Skeletal muscle tissue (tissue), 4 donors: Measurements from ENCODE around the gene TIMM44. TPM values are rescaled to one million over a fixed set of nuclear protein-coding genes. Genes with fewer than 3 reads are reported as not detected.
A peak's percentile ranks its signal among the peaks of the same experiment; 100 is the strongest.

Experiments used
- H3K27ac ChIP-seq: one replicate; pipeline ENCODE4 v1.7.0; 2013; ENCODE audit warnings: mild to moderate bottlenecking, low read depth, low read length, inconsistent platforms
- H3K27me3 ChIP-seq, 3 donors: one replicate each; pipeline ENCODE4 v1.7.0; 2013; ENCODE audit warnings: low read length in 3 of 3; ENCODE audit not compliant: control insufficient read depth in 3 of 3, insufficient read depth in 3 of 3
- H3K36me3 ChIP-seq, 3 donors: one replicate each; pipeline ENCODE4 v1.7.0; 2013; ENCODE audit warnings: low read length in 3 of 3; ENCODE audit not compliant: control insufficient read depth in 3 of 3, insufficient read depth in 3 of 3
- H3K4me1 ChIP-seq, 3 donors: one replicate each; pipeline ENCODE4 v1.7.0; 2013; ENCODE audit warnings: low read length in 3 of 3, mild to moderate bottlenecking in 3 of 3; ENCODE audit not compliant: control insufficient read depth in 3 of 3, insufficient read depth in 3 of 3
- H3K4me3 ChIP-seq, 3 donors: one replicate each; pipeline ENCODE4 v1.7.0; 2013; ENCODE audit warnings: low read length in 3 of 3
- H3K9ac ChIP-seq, 3 donors: one replicate each; pipeline ENCODE4 v1.7.0; 2013; ENCODE audit warnings: low read length in 3 of 3, mild to moderate bottlenecking in 3 of 3, moderate library complexity in 2 of 3, low read depth in 1 of 3
- H3K9me3 ChIP-seq, 3 donors: one replicate each; pipeline ENCODE4 v1.7.0; 2013; ENCODE audit warnings: low read length in 3 of 3; ENCODE audit not compliant: control insufficient read depth in 3 of 3
- total RNA-seq: library from RNA; depleted of rRNA; stranded (reverse); fragments of >200 nt; gene quantifications from one replicate; pipeline ENCODE4 v1.2.3, GENCODE V29; 2014
- donor health status: Osteomylitis.

Gene TIMM44
- total RNA-seq, 1 donor from 2014 or later, result 36.0 TPM

DNA sequence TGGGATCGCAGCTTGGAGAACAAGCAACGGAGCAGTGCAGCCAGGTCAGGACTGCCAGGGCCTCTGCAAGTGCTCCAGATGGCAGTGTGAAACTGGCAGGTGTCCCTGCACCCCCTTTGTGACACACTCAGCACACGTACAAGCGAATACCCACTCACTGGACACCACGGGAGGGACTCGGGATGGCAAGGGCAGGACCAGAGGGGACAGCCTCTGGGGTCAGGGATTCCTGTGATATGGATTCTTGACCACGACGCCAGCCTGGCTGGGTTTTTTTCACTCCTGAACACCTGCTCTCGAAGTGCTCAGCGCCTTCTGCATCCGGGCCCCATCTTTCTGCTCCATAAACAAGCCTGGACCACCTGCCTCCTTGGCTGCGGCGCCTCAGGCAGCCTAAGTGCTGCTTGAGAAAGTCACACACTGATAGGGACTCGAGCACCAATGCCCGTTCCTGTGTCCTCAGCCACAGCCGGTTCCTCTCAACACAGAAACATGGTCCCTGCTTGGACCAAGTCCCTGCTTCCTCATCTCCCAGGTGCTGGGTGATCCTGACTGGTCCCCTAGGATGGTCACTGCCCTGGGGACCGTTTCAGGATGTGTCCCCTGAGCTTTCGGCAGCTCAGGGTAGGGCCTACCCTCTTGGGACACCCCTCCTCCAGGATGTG lies 40.0 kb upstream of the TIMM44 start:
- Histone ChIP-seq H3K27me3 (no peaks in the 10 kb centered on the region), H3K9me3 (no peaks in the 10 kb centered on the region), H3K27ac (no peak overlapping the region), H3K4me1 (peaks cover 38 to 59% (median 58%) of the 10 kb centered on the region in 3 donors), H3K9ac (peak overlapping the region in 2 of 3 donors; percentile 33 to 40), H3K36me3 (peaks cover 46 to 55% (median 49%) of the 10 kb centered on the region in 3 donors), H3K4me3 (no peak overlapping the region)

DNA sequence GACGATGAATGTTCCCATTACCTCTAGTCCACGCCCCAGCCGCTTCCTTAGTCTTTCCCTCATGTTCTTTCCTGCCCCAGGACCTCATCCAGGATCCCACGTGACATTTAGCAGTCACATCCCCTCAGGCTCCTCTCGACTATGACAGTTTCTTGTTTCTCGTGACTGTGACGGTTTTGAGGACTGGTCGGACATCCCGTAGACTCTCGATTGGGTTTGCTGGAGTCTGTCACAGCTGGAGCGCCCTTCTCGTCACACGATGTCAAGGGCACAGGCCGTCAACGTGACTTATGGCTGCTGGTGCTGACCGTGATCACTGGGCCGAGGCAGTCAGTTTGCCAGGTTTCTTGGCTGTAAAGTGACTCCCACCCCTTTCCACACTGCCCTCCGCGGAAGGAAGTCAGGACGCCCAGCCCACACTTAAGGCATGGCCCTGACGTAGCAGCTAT lies 39.2 kb upstream of the TIMM44 start:
- no peak overlapping the region for H3K27ac ChIP-seq
- no peaks in the 10 kb centered on the region for H3K27me3 ChIP-seq
- H3K4me1 ChIP-seq, result peaks cover 37 to 63% (median 60%) of the 10 kb centered on the region in 3 donors
- H3K9me3 ChIP-seq, result no peaks in the 10 kb centered on the region
- no peak overlapping the region for H3K4me3 ChIP-seq
- H3K36me3 ChIP-seq, result peaks cover 41 to 48% (median 43%) of the 10 kb centered on the region in 3 donors
- H3K9ac ChIP-seq, result peak overlapping the region in 2 of 3 donors; percentile 33 to 40

DNA sequence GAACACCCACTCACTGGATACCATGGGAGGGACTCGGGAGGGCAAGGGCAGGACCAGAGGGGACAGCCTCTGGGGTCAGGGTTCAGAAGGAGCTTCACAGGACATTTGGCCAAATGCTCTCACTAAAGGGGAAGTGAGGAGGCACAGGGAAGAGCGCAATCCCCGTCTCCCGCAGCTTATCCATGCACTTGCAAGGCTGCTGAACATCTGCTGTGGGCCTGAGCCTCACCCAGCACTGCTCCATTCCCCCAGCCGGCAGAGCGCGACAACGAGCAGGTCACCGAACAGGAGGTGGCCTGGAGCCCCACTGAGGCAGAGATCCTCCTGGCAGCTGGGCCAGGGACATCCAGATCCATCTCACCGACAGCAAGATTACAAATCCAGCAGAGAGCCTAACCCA lies 38.6 kb upstream of the TIMM44 start:
- Histone ChIP-seq H3K4me1 (peaks cover 31 to 58% (median 56%) of the 10 kb centered on the region in 3 donors), H3K4me3 (no peak overlapping the region), H3K9ac (no peak overlapping the region), H3K9me3 (no peaks in the 10 kb centered on the region), H3K27me3 (no peaks in the 10 kb centered on the region), H3K36me3 (peaks cover 43 to 52% (median 45%) of the 10 kb centered on the region in 3 donors), H3K27ac (no peak overlapping the region)

DNA sequence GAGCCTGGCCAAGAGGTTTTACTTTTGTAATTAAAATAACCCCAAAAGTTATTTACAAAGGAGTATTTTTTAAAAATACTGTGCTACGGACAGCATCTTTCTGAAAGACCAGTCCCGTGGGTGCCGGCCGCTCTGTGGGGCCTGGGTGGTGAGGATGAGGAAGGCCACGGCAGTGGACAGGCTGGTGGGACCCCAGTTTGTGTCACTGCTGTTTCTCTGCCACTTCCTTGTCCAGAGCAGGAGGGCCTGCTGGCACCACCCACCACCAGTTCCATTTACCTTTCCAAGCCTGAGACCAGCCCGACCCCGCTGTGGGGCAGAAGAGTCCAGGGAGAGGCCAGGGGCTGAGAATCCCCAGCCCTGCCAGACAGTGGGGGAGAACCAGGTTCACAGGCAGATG lies 38.2 kb upstream of the TIMM44 start:
- Histone ChIP-seq H3K9ac (no peak overlapping the region), H3K4me1 (peaks cover 30 to 56% (median 53%) of the 10 kb centered on the region in 3 donors), H3K9me3 (no peaks in the 10 kb centered on the region), H3K36me3 (peaks cover 46 to 54% (median 46%) of the 10 kb centered on the region in 3 donors), H3K27ac (no peak overlapping the region), H3K27me3 (no peaks in the 10 kb centered on the region), H3K4me3 (no peak overlapping the region)

DNA sequence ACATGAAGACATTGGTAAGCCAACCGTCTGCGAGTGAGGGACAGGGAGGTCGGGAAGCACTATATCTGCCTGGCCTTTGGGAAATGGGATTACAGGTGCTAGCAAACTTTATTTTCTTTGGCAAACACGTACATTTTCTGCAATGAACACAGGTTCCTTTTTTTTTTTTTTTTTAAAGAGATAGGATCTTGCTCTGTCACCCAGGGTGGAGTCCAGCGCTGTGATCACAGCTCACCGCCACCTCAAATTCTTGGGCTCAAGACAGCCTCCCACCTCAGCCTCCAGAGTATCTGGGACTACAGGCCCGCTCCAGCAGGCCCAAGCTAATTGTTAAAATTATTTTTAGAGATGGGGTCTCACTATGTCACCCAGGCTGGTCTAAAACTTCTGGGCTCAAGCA lies 37.7 kb upstream of the TIMM44 start:
- H3K4me1 ChIP-seq, result peaks cover 25 to 52% (median 48%) of the 10 kb centered on the region in 3 donors
- H3K9me3 ChIP-seq, result no peaks in the 10 kb centered on the region
- no peaks in the 10 kb centered on the region for H3K27me3 ChIP-seq
- H3K4me3 ChIP-seq, result no peak overlapping the region
- H3K9ac ChIP-seq, result no peak overlapping the region
- H3K27ac ChIP-seq, result no peak overlapping the region
- peaks cover 46 to 54% (median 48%) of the 10 kb centered on the region in 3 donors for H3K36me3 ChIP-seq

DNA sequence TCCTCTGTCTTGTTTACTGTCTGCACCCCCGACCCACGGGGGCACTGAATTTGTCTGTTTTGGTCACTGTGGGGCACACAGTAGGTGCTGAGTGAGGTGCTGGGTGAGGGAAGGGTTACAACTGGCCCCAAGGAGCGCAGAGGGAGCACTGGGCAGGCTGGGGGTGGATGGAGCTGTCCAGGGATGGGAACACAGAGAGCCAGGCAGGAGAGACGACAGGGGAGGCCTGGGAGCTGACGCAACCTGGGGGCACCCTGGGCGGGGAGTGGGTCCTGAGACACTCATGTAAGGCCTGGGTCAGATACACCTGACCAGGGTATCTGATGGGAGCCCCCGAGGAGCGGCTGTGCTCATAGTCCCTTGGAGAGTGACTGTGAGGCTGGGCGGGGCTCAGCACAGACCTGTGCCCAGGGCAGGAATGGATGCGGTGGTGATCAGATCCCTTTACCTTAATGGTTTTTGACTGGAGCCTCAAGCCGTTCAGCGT lies 37.2 kb upstream of the TIMM44 start:
- H3K4me1 ChIP-seq, result peaks cover 20 to 49% (median 44%) of the 10 kb centered on the region in 3 donors
- H3K36me3 ChIP-seq, result peaks cover 43 to 51% (median 47%) of the 10 kb centered on the region in 3 donors

DNA sequence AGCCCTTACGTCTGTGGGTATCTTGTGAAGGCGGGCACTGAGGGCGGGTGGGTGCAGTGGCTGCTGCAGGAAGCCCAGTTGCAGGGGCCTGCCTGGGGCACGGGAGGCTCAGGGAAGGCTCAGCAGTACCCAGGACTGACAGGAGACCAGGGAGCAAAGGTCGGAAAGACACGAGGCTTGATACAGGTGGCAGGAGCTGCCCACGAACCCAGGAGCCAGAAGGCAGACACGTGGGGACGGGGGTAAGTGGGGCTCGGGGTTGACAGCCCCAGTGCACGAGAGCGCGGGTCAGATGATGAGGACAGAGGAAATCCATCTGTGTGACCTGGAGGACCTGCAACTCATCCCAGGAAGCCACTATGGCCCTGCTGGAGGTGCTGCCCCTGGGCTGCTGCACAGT lies 36.7 kb upstream of the TIMM44 start:
- H3K4me1 ChIP-seq, result peaks cover 24 to 49% (median 45%) of the 10 kb centered on the region in 3 donors
- H3K9ac ChIP-seq, result no peak overlapping the region
- peaks cover 43 to 47% (median 43%) of the 10 kb centered on the region in 3 donors for H3K36me3 ChIP-seq
- no peaks in the 10 kb centered on the region for H3K27me3 ChIP-seq
- H3K9me3 ChIP-seq, result no peaks in the 10 kb centered on the region
- no peak overlapping the region for H3K27ac ChIP-seq
- H3K4me3 ChIP-seq, result no peak overlapping the region

More for the DNA sequence above, 37.2 kb upstream of the TIMM44 start:
- no peak overlapping the region for H3K4me3 ChIP-seq
- H3K27me3 ChIP-seq, result no peaks in the 10 kb centered on the region
- no peak overlapping the region for H3K27ac ChIP-seq
- no peak overlapping the region for H3K9ac ChIP-seq
- no peaks in the 10 kb centered on the region for H3K9me3 ChIP-seq

DNA sequence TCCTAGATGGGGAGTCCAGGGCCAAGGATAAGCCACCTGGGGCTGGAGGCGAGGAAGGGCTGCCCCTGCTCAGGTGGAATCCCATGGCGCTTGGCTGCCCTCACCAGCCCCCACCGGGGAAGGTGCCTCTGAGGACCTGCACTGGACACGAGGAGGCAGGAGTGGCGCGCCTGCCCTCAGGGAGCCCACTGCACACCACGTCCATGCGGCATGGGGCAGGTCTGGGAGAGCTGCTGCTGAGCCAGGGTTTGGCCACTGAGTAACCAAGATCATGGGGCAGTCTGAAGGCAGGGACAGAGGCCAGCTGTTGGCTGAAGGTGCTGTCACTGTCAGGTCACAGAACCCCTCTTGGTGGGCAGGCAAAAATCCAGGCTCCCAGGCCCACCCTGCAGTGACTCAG lies 36.1 kb upstream of the TIMM44 start:
- Histone ChIP-seq H3K9ac (peak overlapping the region in 1 of 3 donors; percentile 16), H3K4me3 (no peak overlapping the region), H3K36me3 (peaks cover 41 to 47% (median 42%) of the 10 kb centered on the region in 3 donors), H3K9me3 (no peaks in the 10 kb centered on the region), H3K4me1 (peaks cover 29 to 54% (median 50%) of the 10 kb centered on the region in 3 donors), H3K27ac (no peak overlapping the region), H3K27me3 (no peaks in the 10 kb centered on the region)

DNA sequence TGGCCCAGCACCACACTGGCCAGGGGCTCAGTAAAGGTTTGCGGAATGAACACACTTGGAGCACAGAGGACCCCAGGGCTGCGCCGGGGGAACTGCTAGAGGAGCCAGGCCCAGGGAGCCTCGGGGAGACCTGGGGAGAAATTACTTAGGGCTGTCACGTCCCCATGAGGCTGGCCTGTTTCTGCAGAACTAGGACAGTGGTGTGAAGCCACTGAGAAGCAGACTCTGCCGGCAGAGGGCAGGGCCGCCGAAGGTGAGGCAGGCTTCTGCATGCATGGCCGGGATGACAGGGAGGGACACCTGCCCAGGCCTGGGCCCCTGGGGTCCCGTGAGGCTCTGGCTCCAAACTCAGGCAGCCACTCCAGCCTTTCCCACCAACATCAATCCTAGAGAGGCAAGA lies 35.5 kb upstream of the TIMM44 start:
- Histone ChIP-seq H3K4me1 (peaks cover 32 to 54% (median 50%) of the 10 kb centered on the region in 3 donors), H3K9me3 (no peaks in the 10 kb centered on the region), H3K4me3 (peak overlapping the region in 1 of 3 donors; percentile 6), H3K9ac (peak overlapping the region in 1 of 3 donors; percentile 60), H3K27me3 (no peaks in the 10 kb centered on the region), H3K27ac (no peak overlapping the region), H3K36me3 (peaks cover 36 to 45% (median 40%) of the 10 kb centered on the region in 3 donors)

DNA sequence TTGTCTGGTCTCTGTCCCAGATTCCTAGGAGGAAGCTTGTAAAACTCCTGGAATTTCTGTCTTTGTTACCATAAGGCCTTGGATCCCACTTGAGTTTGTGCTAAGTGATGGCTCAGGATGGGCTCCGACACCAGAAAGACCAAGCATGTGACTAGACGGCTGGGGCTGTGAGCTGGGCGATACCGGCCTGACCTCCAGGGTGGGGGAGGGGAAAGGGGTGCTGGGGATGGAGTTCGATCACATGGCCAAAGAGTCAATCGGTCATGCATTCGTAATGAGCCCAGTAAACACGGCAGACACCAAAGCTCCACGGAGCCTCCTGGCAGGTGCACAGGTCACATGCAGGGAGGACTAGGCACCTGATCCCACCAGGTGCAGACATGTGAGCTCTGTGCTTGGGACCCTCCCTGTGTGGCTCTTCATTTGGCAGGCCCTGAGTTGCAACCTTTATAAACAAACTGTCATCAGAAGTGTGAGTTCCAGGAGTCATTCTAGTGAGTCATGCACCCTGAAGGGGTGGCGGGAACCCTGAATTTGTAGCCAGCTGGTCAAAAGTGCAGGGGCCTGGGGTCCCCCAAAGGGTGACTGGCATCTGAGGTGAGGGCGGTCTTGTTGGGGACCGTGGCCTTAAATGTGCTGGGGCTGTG lies 34.8 kb upstream of the TIMM44 start:
- H3K4me1 ChIP-seq, result peaks cover 33 to 56% (median 49%) of the 10 kb centered on the region in 3 donors
- no peak overlapping the region for H3K27ac ChIP-seq
- H3K36me3 ChIP-seq, result peaks cover 30 to 46% (median 42%) of the 10 kb centered on the region in 3 donors
- H3K27me3 ChIP-seq, result no peaks in the 10 kb centered on the region
- no peaks in the 10 kb centered on the region for H3K9me3 ChIP-seq
- H3K4me3 ChIP-seq, result no peak overlapping the region
- H3K9ac ChIP-seq, result peak overlapping the region in 1 of 3 donors; percentile 60
